ENCODE results near the gene HMGCLL1.

HMGCLL1 gene

GRCh38 chr6:55562318-55562717 is 16.7 kb downstream of the HMGCLL1 start:
- H3K27ac ChIP-seq: no peak overlapping the region
- no peak for TF ChIP-seq CTCF (conservative IDR thresholded peaks at IDR 0.05)

DNA sequence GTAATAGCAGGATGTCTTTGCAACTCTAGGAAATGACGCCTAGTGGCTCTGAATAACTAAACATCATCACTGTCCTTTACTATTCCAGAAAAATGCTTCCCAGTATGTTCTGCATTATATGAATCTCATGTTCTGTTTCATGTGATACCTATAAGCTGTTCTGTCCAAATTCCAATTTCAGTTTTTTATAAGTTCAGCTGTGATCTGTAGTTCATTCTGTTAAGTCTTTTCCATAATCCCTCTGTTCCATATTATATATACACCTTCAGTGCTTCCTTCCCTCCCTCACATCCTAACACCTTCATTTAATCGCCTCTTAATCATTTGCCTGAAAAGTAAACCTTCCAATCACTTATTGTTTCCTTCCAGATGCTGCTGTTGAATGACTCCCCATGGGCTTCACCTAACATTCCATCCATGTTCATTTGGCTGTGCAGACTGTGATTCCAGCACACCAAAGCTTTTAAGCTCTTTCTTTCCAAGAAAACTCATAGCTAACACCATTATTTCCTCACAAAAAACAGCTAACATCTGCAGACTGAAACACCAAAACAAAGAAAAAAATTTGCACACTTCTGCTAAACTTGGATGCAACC is 18.6 kb downstream of the HMGCLL1 start:
- H3K27ac ChIP-seq: no peak overlapping the region
- TF ChIP-seq CTCF (conservative IDR thresholded peaks at IDR 0.05): no peak

DNA sequence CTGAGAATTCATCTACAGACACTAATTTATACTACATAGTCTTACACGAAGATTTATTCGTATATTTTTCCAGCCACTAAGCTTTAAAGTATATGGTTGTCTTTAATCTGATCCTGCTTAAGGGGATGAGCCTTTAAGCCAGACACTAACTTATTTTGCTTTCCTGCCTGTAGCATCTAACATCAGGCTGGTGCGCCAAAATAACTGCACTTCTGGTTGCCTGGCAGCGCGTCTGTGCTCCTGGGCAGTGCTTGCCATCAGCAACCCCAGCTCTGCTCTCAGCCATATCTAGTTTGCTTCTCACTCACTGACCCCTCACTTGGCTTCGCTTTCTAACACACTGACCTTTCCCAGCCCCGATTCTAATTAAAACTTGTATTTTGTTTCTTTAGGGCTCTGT is 21.8 kb downstream of the HMGCLL1 start:
- TF ChIP-seq CTCF (conservative IDR thresholded peaks at IDR 0.05): no peak
- no peak overlapping the region for H3K27ac ChIP-seq

DNA sequence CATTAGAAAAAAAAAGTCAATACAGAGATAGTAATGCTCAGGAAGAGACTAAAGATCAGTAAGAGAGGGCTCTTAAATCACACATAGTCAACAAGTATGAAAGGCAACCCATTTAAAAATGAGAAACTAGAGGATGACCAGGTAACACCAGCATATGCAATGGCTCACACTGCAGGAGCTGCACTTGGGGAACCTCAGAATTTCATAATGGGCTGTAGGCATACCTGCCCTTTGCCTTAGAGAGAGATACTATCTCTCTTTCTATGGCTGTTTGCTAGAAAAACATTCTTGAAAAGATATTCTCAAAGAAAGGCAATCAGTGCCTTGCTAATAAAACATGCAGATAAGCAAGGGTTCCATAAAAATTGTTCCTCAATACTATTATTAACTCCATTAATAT is 33.2 kb downstream of the HMGCLL1 start:
- no peak for TF ChIP-seq CTCF (conservative IDR thresholded peaks at IDR 0.05)
- H3K27ac ChIP-seq: no peak overlapping the region

- peak; percentile 45 for TF ChIP-seq CTCF (conservative IDR thresholded peaks at IDR 0.05)
- no peak overlapping the region; the same call in 1 of the 2 replicates for H3K27ac ChIP-seq
These were observed 35.2 kb downstream of the HMGCLL1 start for GRCh38 chr6:55543633-55544309.

- H3K27ac ChIP-seq: no peak overlapping the region
- TF ChIP-seq CTCF (conservative IDR thresholded peaks at IDR 0.05): no peak
These were observed 38.0 kb downstream of the HMGCLL1 start for GRCh38 chr6:55541024-55541423.

DNA sequence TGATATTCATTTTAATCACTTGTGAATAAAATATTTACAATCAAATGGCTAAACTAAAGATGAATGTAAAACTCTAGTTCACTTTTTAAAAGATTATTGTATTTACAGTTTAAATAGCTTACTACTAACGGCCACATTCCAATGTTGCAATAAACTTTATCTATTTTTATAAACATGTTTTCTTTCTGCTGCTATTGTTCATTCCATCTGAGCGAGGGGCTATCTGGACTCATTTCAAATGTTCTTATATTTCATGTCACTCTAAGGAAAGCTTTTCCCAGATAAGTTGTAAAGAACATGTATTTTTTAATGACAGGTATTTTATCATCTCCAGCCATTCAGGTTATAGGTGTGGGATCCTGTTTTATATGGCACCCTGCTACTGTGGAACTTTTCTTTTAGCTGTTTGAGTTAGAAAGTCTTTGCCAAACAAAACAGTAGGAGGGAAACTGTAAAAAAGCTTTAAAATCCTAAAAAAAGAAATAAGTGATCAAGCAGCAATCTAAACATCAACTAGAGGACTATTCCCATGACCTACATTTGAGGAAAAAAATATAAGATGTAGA is 42.5 kb downstream of the HMGCLL1 start:
- no peak overlapping the region for H3K27ac ChIP-seq

More for the DNA sequence above, 42.5 kb downstream of the HMGCLL1 start:
- TF ChIP-seq CTCF (conservative IDR thresholded peaks at IDR 0.05): no peak
